ENCODE results near the gene ACER3.
A peak's percentile ranks its signal among the peaks of the same experiment; 100 is the strongest.

ACER3 gene

DNA sequence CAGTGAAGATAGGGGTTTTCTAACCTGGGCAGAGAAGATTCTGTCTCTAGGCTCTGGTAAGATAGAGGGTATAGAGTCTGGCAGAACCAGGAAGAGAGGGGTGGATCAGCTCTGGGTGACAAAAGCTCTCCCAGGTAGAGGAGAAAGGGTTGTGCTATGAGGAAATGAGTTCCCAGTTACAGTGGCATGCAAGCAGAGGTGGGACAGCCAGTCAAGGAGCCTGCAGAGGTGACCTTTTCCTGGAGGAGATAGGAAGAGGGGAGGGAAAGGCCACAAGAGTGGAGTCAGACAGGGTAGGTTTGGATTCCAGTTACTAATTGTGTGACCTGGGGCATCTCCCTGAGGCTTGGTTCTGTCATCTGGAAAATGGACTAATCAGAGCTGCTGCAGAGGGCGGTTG, 202.7 kb downstream of the ACER3 start:
- Histone ChIP-seq H3K4me3 (replicated peaks; ENCODE audit: insufficient read depth, low read length) (no peak overlapping the region), H3K27ac (replicated peaks) (no peak overlapping the region), H3K27me3 (ENCODE audit: insufficient read depth, poor library complexity, severe bottlenecking) (peaks cover 13% of the 10 kb centered on the region)
- TF ChIP-seq, protein P1, sequence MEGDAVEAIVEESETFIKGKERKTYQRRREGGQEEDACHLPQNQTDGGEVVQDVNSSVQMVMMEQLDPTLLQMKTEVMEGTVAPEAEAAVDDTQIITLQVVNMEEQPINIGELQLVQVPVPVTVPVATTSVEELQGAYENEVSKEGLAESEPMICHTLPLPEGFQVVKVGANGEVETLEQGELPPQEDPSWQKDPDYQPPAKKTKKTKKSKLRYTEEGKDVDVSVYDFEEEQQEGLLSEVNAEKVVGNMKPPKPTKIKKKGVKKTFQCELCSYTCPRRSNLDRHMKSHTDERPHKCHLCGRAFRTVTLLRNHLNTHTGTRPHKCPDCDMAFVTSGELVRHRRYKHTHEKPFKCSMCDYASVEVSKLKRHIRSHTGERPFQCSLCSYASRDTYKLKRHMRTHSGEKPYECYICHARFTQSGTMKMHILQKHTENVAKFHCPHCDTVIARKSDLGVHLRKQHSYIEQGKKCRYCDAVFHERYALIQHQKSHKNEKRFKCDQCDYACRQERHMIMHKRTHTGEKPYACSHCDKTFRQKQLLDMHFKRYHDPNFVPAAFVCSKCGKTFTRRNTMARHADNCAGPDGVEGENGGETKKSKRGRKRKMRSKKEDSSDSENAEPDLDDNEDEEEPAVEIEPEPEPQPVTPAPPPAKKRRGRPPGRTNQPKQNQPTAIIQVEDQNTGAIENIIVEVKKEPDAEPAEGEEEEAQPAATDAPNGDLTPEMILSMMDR (IDR thresholded peaks at IDR 0.05; ENCODE audit: insufficient read depth, low read length), result no peak
- TF ChIP-seq, protein P2, sequence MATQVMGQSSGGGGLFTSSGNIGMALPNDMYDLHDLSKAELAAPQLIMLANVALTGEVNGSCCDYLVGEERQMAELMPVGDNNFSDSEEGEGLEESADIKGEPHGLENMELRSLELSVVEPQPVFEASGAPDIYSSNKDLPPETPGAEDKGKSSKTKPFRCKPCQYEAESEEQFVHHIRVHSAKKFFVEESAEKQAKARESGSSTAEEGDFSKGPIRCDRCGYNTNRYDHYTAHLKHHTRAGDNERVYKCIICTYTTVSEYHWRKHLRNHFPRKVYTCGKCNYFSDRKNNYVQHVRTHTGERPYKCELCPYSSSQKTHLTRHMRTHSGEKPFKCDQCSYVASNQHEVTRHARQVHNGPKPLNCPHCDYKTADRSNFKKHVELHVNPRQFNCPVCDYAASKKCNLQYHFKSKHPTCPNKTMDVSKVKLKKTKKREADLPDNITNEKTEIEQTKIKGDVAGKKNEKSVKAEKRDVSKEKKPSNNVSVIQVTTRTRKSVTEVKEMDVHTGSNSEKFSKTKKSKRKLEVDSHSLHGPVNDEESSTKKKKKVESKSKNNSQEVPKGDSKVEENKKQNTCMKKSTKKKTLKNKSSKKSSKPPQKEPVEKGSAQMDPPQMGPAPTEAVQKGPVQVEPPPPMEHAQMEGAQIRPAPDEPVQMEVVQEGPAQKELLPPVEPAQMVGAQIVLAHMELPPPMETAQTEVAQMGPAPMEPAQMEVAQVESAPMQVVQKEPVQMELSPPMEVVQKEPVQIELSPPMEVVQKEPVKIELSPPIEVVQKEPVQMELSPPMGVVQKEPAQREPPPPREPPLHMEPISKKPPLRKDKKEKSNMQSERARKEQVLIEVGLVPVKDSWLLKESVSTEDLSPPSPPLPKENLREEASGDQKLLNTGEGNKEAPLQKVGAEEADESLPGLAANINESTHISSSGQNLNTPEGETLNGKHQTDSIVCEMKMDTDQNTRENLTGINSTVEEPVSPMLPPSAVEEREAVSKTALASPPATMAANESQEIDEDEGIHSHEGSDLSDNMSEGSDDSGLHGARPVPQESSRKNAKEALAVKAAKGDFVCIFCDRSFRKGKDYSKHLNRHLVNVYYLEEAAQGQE (IDR thresholded peaks at IDR 0.05; ENCODE audit: insufficient replicate concordance, low read depth), result no peak
- no peak for TF ChIP-seq GABPA (IDR thresholded peaks at IDR 0.05; ENCODE audit: low read depth)
- TF ChIP-seq POLR2AphosphoS5 (IDR thresholded peaks at IDR 0.05; ENCODE audit: low read depth), result no peak
- no peak for TF ChIP-seq SPI1 (IDR thresholded peaks at IDR 0.05; ENCODE audit: borderline replicate concordance, low read depth)
- no peak for DNase-seq (ENCODE audit: low read depth in 1 of 2, low spot score in 1 of 2)

DNA sequence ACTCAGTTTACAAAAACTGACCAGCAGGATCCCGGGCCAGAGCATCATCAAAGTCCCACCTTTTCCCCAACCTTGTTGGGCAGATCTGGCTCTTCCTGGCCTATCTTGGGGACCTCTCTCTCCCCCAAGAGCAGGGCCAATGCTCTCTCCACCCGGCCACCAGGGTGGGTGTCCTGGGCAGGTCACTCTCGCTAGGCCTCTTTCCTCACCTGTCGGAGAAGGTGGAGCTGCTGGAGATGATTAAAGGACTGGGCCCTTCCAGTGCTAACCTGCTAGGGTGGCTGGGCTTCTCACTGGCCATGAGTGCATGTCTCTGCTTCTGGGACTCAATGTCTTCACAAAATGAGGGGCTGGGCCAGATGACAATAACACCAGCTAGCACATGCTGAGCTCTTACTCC, 203.1 kb downstream of the ACER3 start:
- Histone ChIP-seq H3K27ac (replicated peaks) (no peak overlapping the region), H3K4me3 (replicated peaks; ENCODE audit: insufficient read depth, low read length) (no peak overlapping the region), H3K27me3 (ENCODE audit: insufficient read depth, poor library complexity, severe bottlenecking) (peaks cover 13% of the 10 kb centered on the region)
- TF ChIP-seq, protein P2 (IDR thresholded peaks at IDR 0.05; ENCODE audit: insufficient replicate concordance, low read depth), result no peak
- TF ChIP-seq GABPA (IDR thresholded peaks at IDR 0.05; ENCODE audit: low read depth) (no peak), SPI1 (IDR thresholded peaks at IDR 0.05; ENCODE audit: borderline replicate concordance, low read depth) (no peak), POLR2AphosphoS5 (IDR thresholded peaks at IDR 0.05; ENCODE audit: low read depth) (no peak)
- TF ChIP-seq, protein P1 (IDR thresholded peaks at IDR 0.05; ENCODE audit: insufficient read depth, low read length), result no peak
- DNase-seq (ENCODE audit: low read depth in 1 of 2, low spot score in 1 of 2), result no peak

DNA sequence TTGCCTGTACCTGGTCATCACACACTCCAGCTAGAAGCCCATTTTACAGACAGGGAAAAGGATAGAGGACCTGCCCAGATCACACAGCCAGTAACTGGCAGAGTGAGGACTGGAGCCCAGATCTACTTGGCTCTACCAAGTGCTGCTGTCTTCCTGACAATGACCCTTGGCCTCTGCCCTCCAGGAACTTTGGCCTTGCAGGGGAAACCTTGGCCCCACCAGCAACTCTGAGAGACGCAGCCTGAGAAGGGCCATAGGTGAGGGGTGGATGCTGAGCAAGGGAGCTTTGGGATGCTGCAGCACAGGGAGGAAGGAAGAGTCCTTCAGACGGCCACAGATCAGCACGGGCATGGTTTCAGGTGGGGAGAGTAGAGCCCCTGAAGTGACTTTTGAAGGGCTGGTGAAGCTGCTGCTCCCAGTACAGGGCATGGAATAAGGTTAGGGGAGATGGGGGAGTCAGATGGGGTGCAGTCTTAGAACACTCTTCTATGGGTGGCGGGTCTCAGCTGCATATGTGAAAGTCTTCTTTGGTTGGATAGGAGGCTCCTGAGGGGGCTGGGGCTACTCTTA, 204.0 kb downstream of the ACER3 start:
- Histone ChIP-seq H3K27ac (replicated peaks) (no peak overlapping the region), H3K27me3 (ENCODE audit: insufficient read depth, poor library complexity, severe bottlenecking) (peaks cover 13% of the 10 kb centered on the region), H3K4me3 (replicated peaks; ENCODE audit: insufficient read depth, low read length) (no peak overlapping the region)
- no peak for DNase-seq (ENCODE audit: low read depth in 1 of 2, low spot score in 1 of 2)
- TF ChIP-seq POLR2AphosphoS5 (IDR thresholded peaks at IDR 0.05; ENCODE audit: low read depth), result no peak
- TF ChIP-seq, protein P1 (IDR thresholded peaks at IDR 0.05; ENCODE audit: insufficient read depth, low read length), result no peak

DNA sequence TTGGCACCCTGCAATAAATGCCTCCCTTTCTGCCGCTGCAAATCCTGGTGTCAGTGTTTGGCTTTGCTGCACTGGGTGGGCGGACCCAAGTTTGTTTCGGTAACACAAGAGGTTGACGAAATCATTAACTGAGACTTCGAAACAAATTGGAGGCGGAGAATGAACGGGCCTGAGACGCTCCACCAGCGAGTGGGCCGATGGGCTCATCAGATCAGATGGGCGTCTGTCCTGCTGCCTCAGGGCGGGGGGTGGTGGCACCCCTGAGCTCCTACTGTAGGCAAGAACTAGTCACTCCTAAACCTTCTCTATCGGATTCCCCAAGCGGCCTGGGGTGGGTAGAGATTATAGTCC, 205.1 kb downstream of the ACER3 start:
- Histone ChIP-seq H3K27me3 (ENCODE audit: insufficient read depth, poor library complexity, severe bottlenecking) (peaks cover 13% of the 10 kb centered on the region), H3K27ac (replicated peaks) (no peak overlapping the region), H3K4me3 (replicated peaks; ENCODE audit: insufficient read depth, low read length) (peak overlapping the region; percentile 64; the same call in 1 of the 2 replicates)
- TF ChIP-seq, protein P1 (IDR thresholded peaks at IDR 0.05; ENCODE audit: insufficient read depth, low read length), result no peak
- no peak for TF ChIP-seq GABPA (IDR thresholded peaks at IDR 0.05; ENCODE audit: low read depth)
- TF ChIP-seq, protein P2 (IDR thresholded peaks at IDR 0.05; ENCODE audit: insufficient replicate concordance, low read depth), result no peak
- no peak for TF ChIP-seq POLR2AphosphoS5 (IDR thresholded peaks at IDR 0.05; ENCODE audit: low read depth)
- TF ChIP-seq SPI1 (IDR thresholded peaks at IDR 0.05; ENCODE audit: borderline replicate concordance, low read depth), result no peak
- DNase-seq (ENCODE audit: low read depth in 1 of 2, low spot score in 1 of 2), result no peak

Data from HL-60 (cell line).